Suprapubic skin (tissue), 3 donors: ENCODE results near the gene SLCO1B1.

Source experiments
- EP300 ChIP-seq: sonication (generic); formaldehyde crosslinking; IDR thresholded peaks from one replicate; pipeline ENCODE4 v1.6.1; 2017; ENCODE audit warnings: antibody characterized with exemption
- POLR2A ChIP-seq, 2 donors: fragments of 450-650 bp; IDR thresholded peaks; one replicate each; pipeline ENCODE4 v1.6.1; 2017; ENCODE audit warnings: antibody characterized with exemption in 2 of 2, mild to moderate bottlenecking in 2 of 2, moderate library complexity in 2 of 2
- TF ChIP-seq, protein P1 (sequence below), 2 donors: fragments of 200-600 bp in 1 of 2; fragments of 450-650 bp in 1 of 2; sonication (generic) in 1 of 2; IDR thresholded peaks; one replicate each; pipeline ENCODE4 v1.5.1; 2016 to 2019; ENCODE audit warnings: antibody characterized with exemption in 2 of 2, mild to moderate bottlenecking in 1 of 2, moderate library complexity in 1 of 2

DNA sequence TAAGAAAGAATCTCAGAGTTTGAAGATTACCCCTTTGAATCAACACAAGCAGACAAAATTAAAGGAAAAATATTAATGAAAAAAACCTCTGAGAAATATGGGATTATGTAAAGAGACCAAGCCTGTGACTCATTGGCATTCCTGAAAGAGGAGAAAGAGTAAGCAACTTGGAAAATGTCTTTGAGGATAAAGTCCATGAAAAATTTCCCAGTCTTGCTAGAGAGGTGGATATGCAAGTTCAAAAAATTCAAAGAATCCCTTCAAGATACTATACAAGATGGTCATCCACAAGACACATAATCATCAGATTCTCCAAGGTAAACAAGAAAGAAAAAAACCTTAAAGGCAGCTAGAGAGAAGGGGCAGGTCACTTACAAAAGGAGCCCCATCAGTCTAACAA is 13.3 kb downstream of the SLCO1B1 start:
- TF ChIP-seq POLR2A (IDR thresholded peaks at IDR 0.05), result no peak
- TF ChIP-seq, protein P1, sequence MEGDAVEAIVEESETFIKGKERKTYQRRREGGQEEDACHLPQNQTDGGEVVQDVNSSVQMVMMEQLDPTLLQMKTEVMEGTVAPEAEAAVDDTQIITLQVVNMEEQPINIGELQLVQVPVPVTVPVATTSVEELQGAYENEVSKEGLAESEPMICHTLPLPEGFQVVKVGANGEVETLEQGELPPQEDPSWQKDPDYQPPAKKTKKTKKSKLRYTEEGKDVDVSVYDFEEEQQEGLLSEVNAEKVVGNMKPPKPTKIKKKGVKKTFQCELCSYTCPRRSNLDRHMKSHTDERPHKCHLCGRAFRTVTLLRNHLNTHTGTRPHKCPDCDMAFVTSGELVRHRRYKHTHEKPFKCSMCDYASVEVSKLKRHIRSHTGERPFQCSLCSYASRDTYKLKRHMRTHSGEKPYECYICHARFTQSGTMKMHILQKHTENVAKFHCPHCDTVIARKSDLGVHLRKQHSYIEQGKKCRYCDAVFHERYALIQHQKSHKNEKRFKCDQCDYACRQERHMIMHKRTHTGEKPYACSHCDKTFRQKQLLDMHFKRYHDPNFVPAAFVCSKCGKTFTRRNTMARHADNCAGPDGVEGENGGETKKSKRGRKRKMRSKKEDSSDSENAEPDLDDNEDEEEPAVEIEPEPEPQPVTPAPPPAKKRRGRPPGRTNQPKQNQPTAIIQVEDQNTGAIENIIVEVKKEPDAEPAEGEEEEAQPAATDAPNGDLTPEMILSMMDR (IDR thresholded peaks at IDR 0.05), result no peak
- TF ChIP-seq EP300, result no peak
